IPS-15b (cell line): ENCODE data around the gene ZC3HAV1L.
"Not testable (repeated sequence)": the region's sequence is repeated elsewhere in the genome, so short reads cannot be mapped to it uniquely, and the experiment has no call there.

Source experiments
- H3K27me3 ChIP-seq: one replicate; pipeline ENCODE4 v1.6.1; 2013; ENCODE audit warnings: low read length; ENCODE audit not compliant: control insufficient read depth, insufficient read depth
- H3K36me3 ChIP-seq: one replicate; pipeline ENCODE4 v1.6.1; 2013; ENCODE audit warnings: low read length; ENCODE audit not compliant: control insufficient read depth, insufficient read depth
- H3K4me1 ChIP-seq: one replicate; pipeline ENCODE4 v1.6.1; 2013; ENCODE audit warnings: mild to moderate bottlenecking, low read length; ENCODE audit not compliant: control insufficient read depth, insufficient read depth
- H3K4me3 ChIP-seq: one replicate; pipeline ENCODE4 v1.5.1; 2013; ENCODE audit warnings: low read depth, low read length
- H3K9ac ChIP-seq: one replicate; pipeline ENCODE4 v1.6.1; 2013; ENCODE audit warnings: low read depth, mild to moderate bottlenecking, low read length
- H3K9me3 ChIP-seq: one replicate; pipeline ENCODE4 v1.6.1; 2013; ENCODE audit warnings: mild to moderate bottlenecking, low read length; ENCODE audit not compliant: control insufficient read depth, insufficient read depth

ZC3HAV1L gene

DNA sequence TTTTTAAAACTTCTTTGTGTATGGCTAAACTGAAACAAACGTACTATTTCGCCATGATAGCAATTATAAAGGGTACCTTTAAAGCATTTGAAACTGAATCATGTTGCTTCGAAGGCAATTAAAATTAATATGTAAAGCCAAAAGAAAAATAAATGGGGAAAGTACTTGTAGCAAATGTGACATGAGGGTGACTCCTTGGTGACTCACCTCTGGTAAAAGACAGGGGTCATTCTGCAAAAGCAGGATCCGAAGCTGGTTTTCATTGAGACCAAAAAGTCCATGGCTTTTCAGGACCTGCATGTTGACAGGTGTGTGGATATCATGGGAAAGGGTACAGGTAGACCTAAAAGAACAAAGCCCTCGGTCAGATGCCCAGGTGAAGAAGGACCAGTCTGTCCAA lies 1.5 kb downstream of the ZC3HAV1L start:
- Histone ChIP-seq H3K9ac (no peak overlapping the region), H3K27me3 (peaks cover 9% of the 10 kb centered on the region), H3K4me3 (peak overlapping the region; percentile 32), H3K9me3 (no peaks in the 10 kb centered on the region), H3K36me3 (no peaks in the 10 kb centered on the region), H3K4me1 (peaks cover 7% of the 10 kb centered on the region)

DNA sequence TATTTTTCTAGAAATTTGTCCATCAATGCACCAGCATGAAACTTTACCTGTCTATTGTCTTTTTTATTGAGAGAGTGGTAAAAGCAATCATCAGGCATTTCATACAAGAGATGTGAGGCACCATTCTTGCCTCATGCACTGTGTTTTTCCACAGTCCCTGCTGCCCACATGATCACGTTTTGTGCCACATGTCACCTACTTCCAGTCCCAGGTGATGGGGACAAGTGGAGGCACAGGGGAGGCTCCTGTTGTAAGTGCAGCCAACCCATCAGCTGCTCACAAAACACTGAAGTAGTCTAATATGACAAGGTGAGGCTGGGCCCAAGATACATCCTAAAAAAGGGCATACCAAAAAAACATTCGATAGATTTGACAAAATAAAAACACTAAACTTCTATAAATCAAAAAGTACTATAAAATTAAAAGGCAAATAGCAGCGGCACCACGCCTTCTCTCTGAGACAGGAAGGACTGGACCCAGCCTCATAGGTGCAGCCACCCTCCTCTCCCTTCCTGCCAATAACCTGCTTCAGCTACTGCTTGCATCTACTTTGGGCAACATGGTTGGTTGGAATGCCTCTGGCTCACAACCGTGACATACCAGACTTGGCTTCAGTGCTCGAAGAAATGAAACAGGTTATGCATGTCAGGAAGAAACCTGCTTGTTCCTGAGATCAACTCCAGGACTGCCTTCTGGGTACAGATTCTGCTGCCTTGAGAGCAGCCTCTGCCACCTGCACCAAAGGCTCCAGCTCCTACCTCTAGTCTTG lies 2.3 kb downstream of the ZC3HAV1L start:
- H3K4me1 ChIP-seq: peaks cover 7% of the 10 kb centered on the region
- no peaks in the 10 kb centered on the region for H3K9me3 ChIP-seq
- H3K4me3 ChIP-seq: no peak overlapping the region
- H3K36me3 ChIP-seq: no peaks in the 10 kb centered on the region
- H3K9ac ChIP-seq: no peak overlapping the region
- peaks cover 9% of the 10 kb centered on the region for H3K27me3 ChIP-seq

DNA sequence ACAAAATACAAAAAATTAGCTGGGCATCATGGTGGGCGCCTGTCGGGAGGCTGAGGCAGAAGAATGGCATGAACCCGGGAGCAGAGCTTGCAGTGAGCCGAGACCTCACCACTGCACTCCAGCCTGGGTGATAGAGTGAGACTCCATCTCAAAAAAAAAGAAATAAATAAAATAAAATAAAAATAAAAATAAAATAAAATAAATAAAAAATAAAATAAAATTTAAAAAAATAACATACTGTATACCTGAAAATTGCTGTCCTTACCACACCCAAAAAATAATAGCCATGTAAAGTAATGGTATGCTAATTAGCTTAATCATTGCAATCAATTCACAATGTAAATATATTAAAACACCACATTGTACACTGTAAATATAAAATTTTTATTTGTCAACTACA lies 3.4 kb downstream of the ZC3HAV1L start:
- Histone ChIP-seq H3K9ac (no peak overlapping the region), H3K36me3 (no peaks in the 10 kb centered on the region), H3K9me3 (no peaks in the 10 kb centered on the region), H3K4me1 (peaks cover 3% of the 10 kb centered on the region), H3K4me3 (no peak overlapping the region), H3K27me3 (peaks cover 9% of the 10 kb centered on the region)

DNA sequence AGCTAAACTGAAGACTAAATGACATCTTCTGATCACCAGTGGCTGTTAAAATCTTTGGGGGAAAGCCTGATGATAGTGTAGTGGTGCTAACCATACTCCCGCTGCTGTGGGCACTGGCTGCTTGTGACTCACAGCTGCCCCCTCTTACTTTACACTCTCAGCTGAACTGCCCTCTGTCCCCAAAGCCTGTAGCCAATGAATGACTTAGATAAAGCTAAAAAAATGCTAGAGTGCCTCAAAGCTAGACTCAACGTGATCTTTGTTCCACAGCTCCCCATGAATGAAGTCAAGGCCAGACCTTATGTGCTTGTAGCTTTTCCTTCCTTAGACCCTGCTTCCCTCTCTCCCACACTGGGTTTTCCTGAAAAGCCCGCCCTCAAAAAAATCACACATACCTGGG lies 6.5 kb downstream of the ZC3HAV1L start:
- no peaks in the 10 kb centered on the region for H3K36me3 ChIP-seq
- peaks cover 2% of the 10 kb centered on the region for H3K4me1 ChIP-seq
- H3K4me3 ChIP-seq: no peak overlapping the region
- H3K9ac ChIP-seq: no peak overlapping the region
- H3K9me3 ChIP-seq: no peaks in the 10 kb centered on the region
- H3K27me3 ChIP-seq: peaks cover 1% of the 10 kb centered on the region

DNA sequence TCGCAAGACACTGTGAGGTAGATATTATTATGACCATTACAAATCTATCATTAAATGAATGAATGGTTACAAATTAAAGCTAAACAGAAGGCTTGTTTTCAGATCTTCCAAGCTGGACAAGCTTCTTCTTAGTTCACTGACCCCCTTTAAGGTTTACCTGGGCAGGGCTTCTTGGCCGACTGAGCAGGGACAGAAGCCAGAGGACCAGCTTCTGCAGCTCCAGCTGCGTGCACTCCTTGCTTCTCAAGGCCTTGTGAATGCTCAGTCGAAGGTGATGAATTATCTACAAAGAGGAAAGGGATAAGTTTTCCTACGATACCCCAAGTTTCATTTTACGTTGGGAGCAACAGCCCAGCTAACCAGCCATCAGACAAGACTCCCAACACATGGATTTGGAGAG lies 9.3 kb downstream of the ZC3HAV1L start:
- H3K9me3 ChIP-seq: no peaks in the 10 kb centered on the region
- no peaks in the 10 kb centered on the region for H3K36me3 ChIP-seq
- no peak overlapping the region for H3K9ac ChIP-seq
- H3K4me3 ChIP-seq: no peak overlapping the region
- no peaks in the 10 kb centered on the region for H3K27me3 ChIP-seq
- no peaks in the 10 kb centered on the region for H3K4me1 ChIP-seq

DNA sequence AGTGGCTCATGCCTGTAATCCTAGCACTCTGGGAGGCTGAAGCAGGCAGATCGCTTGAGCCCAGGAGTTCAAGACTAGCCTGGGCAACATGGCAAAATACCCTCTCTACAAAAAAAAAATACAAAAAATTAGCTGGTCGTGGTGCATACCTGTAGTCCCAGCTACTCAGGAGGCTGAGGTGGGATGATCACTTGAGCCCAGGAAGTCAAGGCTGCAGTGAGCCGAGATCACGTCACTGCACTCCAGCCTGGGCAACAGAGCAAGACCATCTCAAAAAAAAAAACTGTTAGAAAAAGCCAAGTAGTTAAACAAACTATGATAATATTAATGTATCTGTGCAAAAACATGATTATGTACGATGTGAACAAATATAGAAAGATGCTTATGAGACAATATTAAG lies 10.0 kb downstream of the ZC3HAV1L start:
- not testable (repeated sequence) for H3K9me3 ChIP-seq, H3K9ac ChIP-seq, H3K36me3 ChIP-seq, H3K4me1 ChIP-seq, H3K4me3 ChIP-seq, H3K27me3 ChIP-seq

DNA sequence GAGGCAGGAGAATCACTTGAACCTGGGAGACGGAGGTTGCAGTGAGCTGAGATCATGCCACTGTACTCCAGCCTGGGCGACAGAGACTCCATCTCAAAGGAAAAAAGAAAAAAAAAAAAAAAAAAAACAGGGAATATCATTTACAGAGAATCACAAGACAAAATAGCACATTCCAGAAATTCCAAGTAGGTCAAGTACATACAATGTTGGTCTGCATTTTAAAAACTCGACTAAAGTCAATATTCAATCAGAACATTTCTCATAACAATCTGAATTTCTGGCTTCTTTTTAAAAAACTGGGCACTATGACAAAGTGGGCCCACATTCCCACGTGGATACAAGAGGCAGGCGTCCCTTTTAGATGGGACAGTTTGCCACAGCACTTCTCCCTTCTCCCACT lies 12.8 kb downstream of the ZC3HAV1L start:
- H3K9ac ChIP-seq: no peak overlapping the region
- no peaks in the 10 kb centered on the region for H3K27me3 ChIP-seq
- no peaks in the 10 kb centered on the region for H3K9me3 ChIP-seq
- no peak overlapping the region for H3K4me3 ChIP-seq
- H3K36me3 ChIP-seq: no peaks in the 10 kb centered on the region
- no peaks in the 10 kb centered on the region for H3K4me1 ChIP-seq

DNA sequence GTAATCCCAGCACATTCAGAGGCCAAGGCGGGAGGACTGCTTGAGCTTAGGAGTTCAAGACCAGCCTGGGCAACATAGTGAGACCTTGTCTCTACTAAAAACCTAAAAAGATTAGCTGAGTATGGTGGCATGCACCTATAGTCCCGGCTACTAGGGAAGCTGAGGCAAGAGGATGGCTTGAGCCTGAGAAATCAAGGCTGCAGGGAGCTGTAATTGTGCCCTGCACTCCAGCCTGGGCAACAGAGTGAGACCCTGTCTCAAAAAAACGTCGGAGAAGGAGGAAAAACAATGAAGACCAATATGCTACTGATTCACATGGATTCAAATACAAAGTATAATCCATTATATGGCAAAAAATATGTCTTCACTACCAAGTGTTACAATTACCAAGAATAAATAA lies 13.6 kb downstream of the ZC3HAV1L start:
- Histone ChIP-seq H3K4me1 (no peaks in the 10 kb centered on the region), H3K9me3 (no peaks in the 10 kb centered on the region), H3K36me3 (no peaks in the 10 kb centered on the region), H3K27me3 (no peaks in the 10 kb centered on the region), H3K4me3 (no peak overlapping the region), H3K9ac (no peak overlapping the region)

DNA sequence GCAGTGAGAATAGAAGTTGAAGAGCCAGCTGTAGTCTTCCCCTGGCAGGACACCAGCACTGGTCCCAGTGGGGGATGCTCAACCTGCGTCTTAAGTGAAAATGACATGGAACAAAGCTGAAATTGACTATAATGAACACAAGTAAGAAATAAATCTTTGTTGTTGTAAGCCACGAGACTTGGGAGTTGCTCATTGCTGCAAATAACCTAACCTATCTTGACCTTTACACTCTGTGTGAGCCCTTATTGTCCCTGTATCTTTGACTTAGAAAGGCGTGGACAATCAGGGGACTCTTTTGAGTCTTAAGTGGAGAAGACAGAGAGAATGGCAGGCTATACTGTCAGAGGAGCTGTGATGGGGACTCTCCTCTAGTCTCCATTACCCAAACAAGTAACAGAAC lies 16.9 kb downstream of the ZC3HAV1L start:
- H3K27me3 ChIP-seq: no peaks in the 10 kb centered on the region
- no peak overlapping the region for H3K9ac ChIP-seq
- no peak overlapping the region for H3K4me3 ChIP-seq
- H3K4me1 ChIP-seq: no peaks in the 10 kb centered on the region
- no peaks in the 10 kb centered on the region for H3K36me3 ChIP-seq
- no peaks in the 10 kb centered on the region for H3K9me3 ChIP-seq

DNA sequence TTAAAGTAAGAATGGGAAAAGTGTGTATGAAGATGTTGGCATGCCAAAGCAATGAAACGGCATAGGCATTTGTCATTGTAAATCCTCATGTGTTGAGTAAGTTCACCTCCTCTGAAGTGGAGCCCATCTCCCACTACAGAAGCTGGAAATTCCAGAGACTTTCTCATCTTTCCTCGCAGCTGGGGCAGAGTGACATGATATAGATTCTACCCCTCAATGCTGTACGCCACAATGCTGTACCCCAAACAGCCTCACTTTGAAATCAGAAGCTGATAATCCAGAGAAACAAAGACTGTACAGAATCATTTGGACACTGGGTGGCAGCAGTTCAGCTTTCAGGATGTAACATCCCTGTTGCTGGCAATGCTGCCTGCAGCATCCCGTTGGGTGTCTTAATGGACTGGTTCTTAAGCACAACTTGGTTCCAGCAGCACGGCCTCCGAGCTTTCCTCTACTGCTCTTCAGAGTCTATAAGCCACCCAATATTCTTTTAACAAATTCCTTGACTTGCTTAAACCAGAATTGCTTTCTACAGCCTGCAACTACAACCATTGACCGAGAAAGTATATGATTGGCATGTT lies 18.8 kb downstream of the ZC3HAV1L start:
- Histone ChIP-seq H3K4me1 (no peaks in the 10 kb centered on the region), H3K9ac (no peak overlapping the region), H3K36me3 (no peaks in the 10 kb centered on the region), H3K27me3 (no peaks in the 10 kb centered on the region), H3K9me3 (no peaks in the 10 kb centered on the region), H3K4me3 (no peak overlapping the region)

DNA sequence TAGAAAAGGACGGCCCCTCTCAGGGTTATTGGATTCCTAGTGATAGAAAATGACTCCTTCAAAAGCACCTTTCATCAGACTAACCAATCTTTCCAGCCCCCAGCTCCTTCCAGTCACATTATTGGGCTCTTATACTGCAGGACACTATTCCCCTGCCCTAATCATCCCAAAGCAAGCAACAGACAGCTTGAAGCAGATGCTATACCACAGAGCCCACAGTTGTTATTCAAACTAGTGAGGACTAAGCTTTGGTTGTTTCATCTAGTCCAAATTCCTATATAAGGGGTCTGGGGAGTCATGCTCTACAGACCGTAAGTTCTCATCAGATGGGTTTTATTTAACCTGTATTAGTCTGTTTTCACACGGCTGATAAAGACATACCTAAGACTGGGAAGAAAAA lies 24.5 kb downstream of the ZC3HAV1L start:
- H3K4me1 ChIP-seq: no peaks in the 10 kb centered on the region
- no peaks in the 10 kb centered on the region for H3K36me3 ChIP-seq
- no peak overlapping the region for H3K9ac ChIP-seq
- no peaks in the 10 kb centered on the region for H3K9me3 ChIP-seq
- H3K4me3 ChIP-seq: no peak overlapping the region
- H3K27me3 ChIP-seq: no peaks in the 10 kb centered on the region

DNA sequence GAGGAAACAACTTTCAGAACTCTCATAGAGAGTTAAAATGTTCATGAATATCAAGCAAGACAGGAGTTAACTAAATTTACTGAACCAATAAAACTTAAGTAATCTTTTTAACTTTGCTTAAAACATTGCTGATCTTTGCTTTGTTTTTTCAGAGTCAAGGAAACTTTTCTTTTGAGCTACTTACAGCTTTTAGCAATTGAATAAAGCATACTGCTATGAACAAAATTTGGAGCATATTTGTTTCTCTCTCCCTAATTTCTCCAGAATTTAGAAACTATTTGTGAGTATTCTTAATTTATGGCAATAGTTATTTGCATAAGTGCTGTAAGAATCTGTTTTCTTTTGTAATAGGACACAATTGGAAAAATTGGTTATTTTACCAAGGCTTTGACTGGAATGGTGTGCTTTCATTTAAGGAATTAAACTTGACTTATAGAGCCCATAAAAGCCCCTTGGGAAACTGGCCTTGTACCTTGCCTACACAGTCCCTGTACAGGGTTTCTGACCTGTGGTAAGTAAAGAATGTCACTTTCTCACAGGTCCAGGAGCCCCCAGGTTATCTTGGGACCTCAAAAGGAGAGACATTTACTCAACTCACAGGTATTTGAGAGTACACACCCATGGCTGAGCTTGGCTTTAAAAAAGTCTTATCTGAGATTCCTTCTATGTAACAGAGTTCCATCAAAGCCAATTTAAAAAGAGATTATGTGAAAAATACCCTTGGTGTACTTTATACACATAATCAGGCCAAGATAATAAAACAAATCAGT lies 31.3 kb downstream of the ZC3HAV1L start:
- H3K9me3 ChIP-seq: no peaks in the 10 kb centered on the region
- no peaks in the 10 kb centered on the region for H3K27me3 ChIP-seq
- no peaks in the 10 kb centered on the region for H3K36me3 ChIP-seq
- H3K9ac ChIP-seq: no peak overlapping the region
- H3K4me1 ChIP-seq: no peaks in the 10 kb centered on the region
- no peak overlapping the region for H3K4me3 ChIP-seq
